ENCODE results near the gene ATXN1. TPM values are rescaled to one million over a fixed set of nuclear protein-coding genes. Genes with fewer than 3 reads are reported as not detected.
"Not testable (repeated sequence)": the region's sequence is repeated elsewhere in the genome, so short reads cannot be mapped to it uniquely, and the experiment has no call there.

Gene ATXN1
- total RNA-seq, 1 donor from 2014 or later = 18.4 TPM

GRCh38 chr6:16632101-16632500 lies 129.2 kb downstream of the ATXN1 start:
- Histone ChIP-seq H3K27me3 (ENCODE audit: control insufficient read depth, insufficient read depth, low read length) (no peaks in the 10 kb centered on the region), H3K4me3 (ENCODE audit: low read depth, low read length) (no peak overlapping the region), H3K36me3 (ENCODE audit: control insufficient read depth, insufficient read depth, low read length) (no peaks in the 10 kb centered on the region)
- DNase-seq (ENCODE audit: low read depth) (no peak), FAIRE-seq (no peak)
- TF ChIP-seq CTCF (IDR thresholded peaks at IDR 0.05; ENCODE audit: insufficient read depth, low read length, severe bottlenecking) = no peak

- H3K36me3 ChIP-seq (ENCODE audit: control insufficient read depth, insufficient read depth, low read length) = no peaks in the 10 kb centered on the region
- DNase-seq (ENCODE audit: low read depth) = peak; percentile 44
- no peak for FAIRE-seq
- H3K4me3 ChIP-seq (ENCODE audit: low read depth, low read length) = no peak overlapping the region
- H3K27me3 ChIP-seq (ENCODE audit: control insufficient read depth, insufficient read depth, low read length) = no peaks in the 10 kb centered on the region
- no peak for TF ChIP-seq CTCF (IDR thresholded peaks at IDR 0.05; ENCODE audit: insufficient read depth, low read length, severe bottlenecking)
These were observed 131.1 kb downstream of the ATXN1 start for GRCh38 chr6:16630026-16630643.

GRCh38 chr6:16628580-16628979 lies 132.7 kb downstream of the ATXN1 start:
- H3K4me3 ChIP-seq (ENCODE audit: low read depth, low read length); DNase-seq (ENCODE audit: low read depth); H3K27me3 ChIP-seq (ENCODE audit: control insufficient read depth, insufficient read depth, low read length); FAIRE-seq; H3K36me3 ChIP-seq (ENCODE audit: control insufficient read depth, insufficient read depth, low read length): not testable (repeated sequence)

- no peak for DNase-seq (ENCODE audit: low read depth)
- no peak for FAIRE-seq
- no peaks in the 10 kb centered on the region for H3K27me3 ChIP-seq (ENCODE audit: control insufficient read depth, insufficient read depth, low read length)
- H3K4me3 ChIP-seq (ENCODE audit: low read depth, low read length) = no peak overlapping the region
- H3K36me3 ChIP-seq (ENCODE audit: control insufficient read depth, insufficient read depth, low read length) = no peaks in the 10 kb centered on the region
- TF ChIP-seq CTCF (IDR thresholded peaks at IDR 0.05; ENCODE audit: insufficient read depth, low read length, severe bottlenecking) = no peak
These were observed 134.6 kb downstream of the ATXN1 start for GRCh38 chr6:16626650-16627049.

GRCh38 chr6:16625291-16626265 lies 135.7 kb downstream of the ATXN1 start:
- Histone ChIP-seq H3K27me3 (ENCODE audit: control insufficient read depth, insufficient read depth, low read length) (no peaks in the 10 kb centered on the region), H3K4me3 (ENCODE audit: low read depth, low read length) (no peak overlapping the region), H3K36me3 (ENCODE audit: control insufficient read depth, insufficient read depth, low read length) (no peaks in the 10 kb centered on the region)
- FAIRE-seq = no peak
- no peak for TF ChIP-seq CTCF (IDR thresholded peaks at IDR 0.05; ENCODE audit: insufficient read depth, low read length, severe bottlenecking)
- no peak for DNase-seq (ENCODE audit: low read depth)

- H3K36me3 ChIP-seq (ENCODE audit: control insufficient read depth, insufficient read depth, low read length) = no peaks in the 10 kb centered on the region
- H3K4me3 ChIP-seq (ENCODE audit: low read depth, low read length) = no peak overlapping the region
- FAIRE-seq (no peak), DNase-seq (ENCODE audit: low read depth) (no peak)
- TF ChIP-seq CTCF (IDR thresholded peaks at IDR 0.05; ENCODE audit: insufficient read depth, low read length, severe bottlenecking) = no peak
- no peaks in the 10 kb centered on the region for H3K27me3 ChIP-seq (ENCODE audit: control insufficient read depth, insufficient read depth, low read length)
These were observed 136.5 kb downstream of the ATXN1 start for GRCh38 chr6:16624636-16625290.
